ENCODE results near the gene SLC5A1. TPM values are rescaled to one million over a fixed set of nuclear protein-coding genes. Genes with fewer than 3 reads are reported as not detected.

The SLC5A1 gene
- polyA plus RNA-seq, 1 donor from 2014 or later, result not detected

DNA sequence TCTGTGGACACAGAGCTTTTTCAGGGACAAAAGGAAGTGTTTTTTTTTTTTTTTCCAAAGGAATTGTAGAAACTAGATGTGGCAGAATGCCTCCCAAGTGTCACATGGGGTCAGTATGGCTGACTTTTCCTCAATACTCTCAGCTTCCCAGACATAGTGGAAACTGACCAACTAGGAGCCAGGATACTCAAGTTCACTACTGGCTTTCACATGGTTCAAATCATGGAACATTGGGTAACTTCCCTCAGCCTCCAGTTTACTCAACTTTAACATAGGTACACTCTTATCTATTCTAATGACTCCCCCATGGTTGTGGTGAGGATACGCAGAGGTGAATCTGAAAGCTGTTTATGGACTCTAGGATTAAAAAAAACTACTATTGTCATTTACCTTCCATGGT lies 1.4 kb downstream of the SLC5A1 start:
- Histone ChIP-seq H3K27ac (ENCODE audit: low read length) (no peak overlapping the region), H3K79me2 (replicated peaks; ENCODE audit: insufficient read depth, low read length) (no peaks in the 10 kb centered on the region), H3K9me2 (ENCODE audit: insufficient read depth, low read length) (no peaks in the 10 kb centered on the region), H3K27me3 (ENCODE audit: insufficient read depth, low read depth, low read length) (no peaks in the 10 kb centered on the region), H3K36me3 (ENCODE audit: insufficient read depth, low read length) (no peaks in the 10 kb centered on the region), H3K9ac (ENCODE audit: low read length) (no peak overlapping the region), H4K20me1 (ENCODE audit: insufficient read depth) (no peaks in the 10 kb centered on the region), H3F3A (ENCODE audit: insufficient read depth, low read length, poor library complexity, severe bottlenecking) (no peaks in the 10 kb centered on the region), H3K4me3 (ENCODE audit: low read length) (no peak overlapping the region), H2AFZ (ENCODE audit: low read depth, low read length) (no peak overlapping the region), H3K4me2 (ENCODE audit: low read length) (no peak overlapping the region), H3K9me3 (ENCODE audit: low read length) (no peaks in the 10 kb centered on the region)
- TF ChIP-seq MXI1 (conservative IDR thresholded peaks at IDR 0.05; ENCODE audit: poor library complexity, severe bottlenecking) (no peak), EZH2 (IDR thresholded peaks at IDR 0.05; ENCODE audit: borderline replicate concordance, insufficient read depth, low read length, poor library complexity, severe bottlenecking) (no peak), EP300 (conservative IDR thresholded peaks at IDR 0.05; ENCODE audit: poor library complexity, severe bottlenecking) (no peak), POLR2AphosphoS5 (IDR thresholded peaks at IDR 0.05) (no peak), RAD21 (conservative IDR thresholded peaks at IDR 0.05) (no peak), TAF1 (IDR thresholded peaks at IDR 0.05; ENCODE audit: low read depth) (no peak), SMC3 (conservative IDR thresholded peaks at IDR 0.05; ENCODE audit: poor library complexity) (no peak)
- TF ChIP-seq, protein P1, sequence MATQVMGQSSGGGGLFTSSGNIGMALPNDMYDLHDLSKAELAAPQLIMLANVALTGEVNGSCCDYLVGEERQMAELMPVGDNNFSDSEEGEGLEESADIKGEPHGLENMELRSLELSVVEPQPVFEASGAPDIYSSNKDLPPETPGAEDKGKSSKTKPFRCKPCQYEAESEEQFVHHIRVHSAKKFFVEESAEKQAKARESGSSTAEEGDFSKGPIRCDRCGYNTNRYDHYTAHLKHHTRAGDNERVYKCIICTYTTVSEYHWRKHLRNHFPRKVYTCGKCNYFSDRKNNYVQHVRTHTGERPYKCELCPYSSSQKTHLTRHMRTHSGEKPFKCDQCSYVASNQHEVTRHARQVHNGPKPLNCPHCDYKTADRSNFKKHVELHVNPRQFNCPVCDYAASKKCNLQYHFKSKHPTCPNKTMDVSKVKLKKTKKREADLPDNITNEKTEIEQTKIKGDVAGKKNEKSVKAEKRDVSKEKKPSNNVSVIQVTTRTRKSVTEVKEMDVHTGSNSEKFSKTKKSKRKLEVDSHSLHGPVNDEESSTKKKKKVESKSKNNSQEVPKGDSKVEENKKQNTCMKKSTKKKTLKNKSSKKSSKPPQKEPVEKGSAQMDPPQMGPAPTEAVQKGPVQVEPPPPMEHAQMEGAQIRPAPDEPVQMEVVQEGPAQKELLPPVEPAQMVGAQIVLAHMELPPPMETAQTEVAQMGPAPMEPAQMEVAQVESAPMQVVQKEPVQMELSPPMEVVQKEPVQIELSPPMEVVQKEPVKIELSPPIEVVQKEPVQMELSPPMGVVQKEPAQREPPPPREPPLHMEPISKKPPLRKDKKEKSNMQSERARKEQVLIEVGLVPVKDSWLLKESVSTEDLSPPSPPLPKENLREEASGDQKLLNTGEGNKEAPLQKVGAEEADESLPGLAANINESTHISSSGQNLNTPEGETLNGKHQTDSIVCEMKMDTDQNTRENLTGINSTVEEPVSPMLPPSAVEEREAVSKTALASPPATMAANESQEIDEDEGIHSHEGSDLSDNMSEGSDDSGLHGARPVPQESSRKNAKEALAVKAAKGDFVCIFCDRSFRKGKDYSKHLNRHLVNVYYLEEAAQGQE (IDR thresholded peaks at IDR 0.05; ENCODE audit: borderline replicate concordance), result no peak
- TF ChIP-seq, protein P2, sequence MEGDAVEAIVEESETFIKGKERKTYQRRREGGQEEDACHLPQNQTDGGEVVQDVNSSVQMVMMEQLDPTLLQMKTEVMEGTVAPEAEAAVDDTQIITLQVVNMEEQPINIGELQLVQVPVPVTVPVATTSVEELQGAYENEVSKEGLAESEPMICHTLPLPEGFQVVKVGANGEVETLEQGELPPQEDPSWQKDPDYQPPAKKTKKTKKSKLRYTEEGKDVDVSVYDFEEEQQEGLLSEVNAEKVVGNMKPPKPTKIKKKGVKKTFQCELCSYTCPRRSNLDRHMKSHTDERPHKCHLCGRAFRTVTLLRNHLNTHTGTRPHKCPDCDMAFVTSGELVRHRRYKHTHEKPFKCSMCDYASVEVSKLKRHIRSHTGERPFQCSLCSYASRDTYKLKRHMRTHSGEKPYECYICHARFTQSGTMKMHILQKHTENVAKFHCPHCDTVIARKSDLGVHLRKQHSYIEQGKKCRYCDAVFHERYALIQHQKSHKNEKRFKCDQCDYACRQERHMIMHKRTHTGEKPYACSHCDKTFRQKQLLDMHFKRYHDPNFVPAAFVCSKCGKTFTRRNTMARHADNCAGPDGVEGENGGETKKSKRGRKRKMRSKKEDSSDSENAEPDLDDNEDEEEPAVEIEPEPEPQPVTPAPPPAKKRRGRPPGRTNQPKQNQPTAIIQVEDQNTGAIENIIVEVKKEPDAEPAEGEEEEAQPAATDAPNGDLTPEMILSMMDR (IDR thresholded peaks at IDR 0.05; ENCODE audit: poor library complexity, severe bottlenecking), result no peak

DNA sequence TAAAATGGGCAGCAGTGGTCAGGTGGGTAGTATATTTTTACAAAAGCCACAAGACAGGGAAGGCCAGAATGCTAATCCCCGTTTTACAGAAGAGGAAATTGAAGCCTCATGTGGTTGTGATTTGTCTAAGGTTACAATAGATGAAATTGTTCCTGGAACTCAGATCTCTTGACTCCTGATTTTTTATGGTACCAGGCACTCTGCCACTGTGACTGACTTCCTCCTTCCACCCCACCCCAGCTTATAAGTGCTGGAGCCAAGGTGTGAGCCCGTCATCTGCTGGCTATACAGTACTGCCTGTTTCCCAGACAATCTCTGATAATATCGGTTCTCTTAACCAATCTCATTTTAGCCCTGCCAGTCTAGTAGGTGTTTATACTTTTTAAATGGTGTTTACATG lies 1.9 kb downstream of the SLC5A1 start:
- Histone ChIP-seq H3K4me2 (ENCODE audit: low read length) (no peak overlapping the region), H4K20me1 (ENCODE audit: insufficient read depth) (no peaks in the 10 kb centered on the region), H3K36me3 (ENCODE audit: insufficient read depth, low read length) (no peaks in the 10 kb centered on the region), H3F3A (ENCODE audit: insufficient read depth, low read length, poor library complexity, severe bottlenecking) (no peaks in the 10 kb centered on the region), H3K79me2 (replicated peaks; ENCODE audit: insufficient read depth, low read length) (no peaks in the 10 kb centered on the region), H3K9me3 (ENCODE audit: low read length) (no peaks in the 10 kb centered on the region), H3K9ac (ENCODE audit: low read length) (no peak overlapping the region), H3K27ac (ENCODE audit: low read length) (no peak overlapping the region), H3K27me3 (ENCODE audit: insufficient read depth, low read depth, low read length) (no peaks in the 10 kb centered on the region), H2AFZ (ENCODE audit: low read depth, low read length) (no peak overlapping the region), H3K9me2 (ENCODE audit: insufficient read depth, low read length) (no peaks in the 10 kb centered on the region), H3K4me3 (ENCODE audit: low read length) (no peak overlapping the region)
- no peak for TF ChIP-seq RAD21 (conservative IDR thresholded peaks at IDR 0.05)
- TF ChIP-seq MXI1 (conservative IDR thresholded peaks at IDR 0.05; ENCODE audit: poor library complexity, severe bottlenecking), result no peak
- TF ChIP-seq, protein P2 (IDR thresholded peaks at IDR 0.05; ENCODE audit: poor library complexity, severe bottlenecking), result no peak
- no peak for TF ChIP-seq EP300 (conservative IDR thresholded peaks at IDR 0.05; ENCODE audit: poor library complexity, severe bottlenecking)
- TF ChIP-seq TAF1 (IDR thresholded peaks at IDR 0.05; ENCODE audit: low read depth), result no peak
- TF ChIP-seq EZH2 (IDR thresholded peaks at IDR 0.05; ENCODE audit: borderline replicate concordance, insufficient read depth, low read length, poor library complexity, severe bottlenecking), result no peak
- TF ChIP-seq POLR2AphosphoS5 (IDR thresholded peaks at IDR 0.05), result no peak
- TF ChIP-seq SMC3 (conservative IDR thresholded peaks at IDR 0.05; ENCODE audit: poor library complexity), result no peak
- TF ChIP-seq, protein P1 (IDR thresholded peaks at IDR 0.05; ENCODE audit: borderline replicate concordance), result no peak

Data from neural cell (in vitro differentiated cells).